K562 (cell line): ENCODE results near the gene PIK3C2B. TPM values are rescaled to one million over a fixed set of nuclear protein-coding genes. Genes with fewer than 3 reads are reported as not detected.

Experiments
- MAFF ChIP-seq: IDR thresholded peaks from 2 replicates; pipeline ENCODE4 v1.6.1; 2012; ENCODE audit warnings: low read length, improper control_type of control experiment
- MNT ChIP-seq, 2 experiments: fragments of 450-650 bp; conservative IDR thresholded peaks; 2 replicates each; pipeline ENCODE4 v1.6.1; 2017; ENCODE audit warnings: mild to moderate bottlenecking in 2 of 2, moderate library complexity in 2 of 2
- PHB2 ChIP-seq: fragments of 450-650 bp; IDR thresholded peaks from 2 replicates; pipeline ENCODE4 v1.6.1; 2017; ENCODE audit warnings: low read depth
- SIX5 ChIP-seq, 2 experiments: IDR thresholded peaks; 2 replicates each; pipeline ENCODE4 v1.6.1; 2011; ENCODE audit warnings: low read length in 2 of 2, borderline replicate concordance in 1 of 2, low read depth in 1 of 2, mild to moderate bottlenecking in 1 of 2, moderate library complexity in 1 of 2; ENCODE audit not compliant: insufficient read depth in 1 of 2
- STAG1 ChIP-seq: sonication (generic); formaldehyde crosslinking; IDR thresholded peaks from 2 replicates; pipeline ENCODE4 v1.5.0; 2020; ENCODE audit warnings: missing genetic modification reagents, borderline replicate concordance
- TRIM28 ChIP-seq: fragments of 450-650 bp; IDR thresholded peaks from 2 replicates; pipeline ENCODE4 v1.6.1; 2017
- polyA plus RNA-seq, 8 experiments: library from polyadenylated mRNA; depleted of rRNA in 4 of 8; stranded (reverse) in 5 of 8; unstranded in 3 of 8; fragments of >200 nt; fragmentation: Nextera tagmentation in 2 of 8; fragmentation: Illumina TruSeq in 1 of 8; extraction: Ambion mirVana in 2 of 8; extraction: Trizol in 1 of 8; gene quantifications; 2 replicates each; pipeline versions ENCODE4 v1.2.1 to v1.2.3, GENCODE V29; 2011 to 2014; ENCODE audit warnings: inconsistent platforms in 1 of 8, missing spikeins in 1 of 8
- total RNA-seq, 7 experiments: library from RNA; depleted of rRNA in 6 of 7; stranded (reverse); fragments of >200 nt in 6 of 7; fragmentation: Illumina TruSeq in 2 of 7; extraction: Trizol in 2 of 7; gene quantifications; 2 replicates each; pipeline versions ENCODE4 v1.2.1 to v1.2.3, GENCODE V29; 2011 to 2021; ENCODE audit warnings: low replicate concordance in 1 of 7
- TF ChIP-seq, protein P1 (sequence below): fragments of 450-650 bp; IDR thresholded peaks from 2 replicates; pipeline ENCODE4 v1.6.1; 2014; ENCODE audit warnings: low read depth, mild to moderate bottlenecking, moderate library complexity, borderline replicate concordance
- TF ChIP-seq, protein P2 (sequence below): fragments of 450-650 bp; IDR thresholded peaks from 2 replicates; pipeline ENCODE4 v1.6.1; 2016; ENCODE audit warnings: mild to moderate bottlenecking, moderate library complexity
- TF ChIP-seq, protein P3 (sequence below): fragments of 450-650 bp; IDR thresholded peaks from 2 replicates; pipeline ENCODE4 v1.7.1; 2018; ENCODE audit warnings: mild to moderate bottlenecking, low read depth; ENCODE audit not compliant: partially characterized antibody

Gene PIK3C2B
- total and polyA plus RNA-seq, 9 of the 15 experiments (the other 6 are each of a cell fraction or from before 2014, with no cell fraction given), result 0.10 to 2.9 (median 0.72) TPM

DNA sequence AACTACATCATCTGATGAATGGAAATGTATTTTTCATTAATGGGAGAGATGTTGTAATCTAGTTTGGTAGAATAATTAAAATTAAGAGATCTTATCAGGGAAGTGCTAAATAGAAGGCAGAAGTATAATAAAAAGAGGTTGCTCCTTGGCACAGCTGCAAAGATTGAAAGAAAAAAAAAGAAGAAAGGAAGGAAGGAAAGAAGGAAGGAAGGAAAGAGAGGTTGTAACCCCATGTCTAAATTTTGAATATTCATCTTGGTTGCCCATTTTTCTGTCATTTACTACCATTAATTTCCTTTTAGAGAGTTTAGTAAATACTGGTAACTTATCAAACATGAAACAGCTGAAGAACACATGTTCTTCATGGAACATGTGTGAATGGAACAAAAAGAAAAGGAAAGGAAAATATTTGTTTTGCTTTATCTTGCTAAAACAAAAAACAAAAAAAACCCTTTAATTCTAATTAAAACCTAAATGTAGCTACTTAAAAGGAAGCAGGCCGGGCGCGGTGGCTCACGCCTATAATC lies 11.1 kb upstream of the PIK3C2B start (continued):
- TF ChIP-seq MNT (conservative IDR thresholded peaks at IDR 0.05), result peak; percentile 46; a peak in 2 of 4 replicates
- no peak for TF ChIP-seq TRIM28
- TF ChIP-seq MAFF, result no peak
- TF ChIP-seq STAG1 (CRISPR knock-in tag), result no peak
- no peak for TF ChIP-seq PHB2
- TF ChIP-seq, protein P1, sequence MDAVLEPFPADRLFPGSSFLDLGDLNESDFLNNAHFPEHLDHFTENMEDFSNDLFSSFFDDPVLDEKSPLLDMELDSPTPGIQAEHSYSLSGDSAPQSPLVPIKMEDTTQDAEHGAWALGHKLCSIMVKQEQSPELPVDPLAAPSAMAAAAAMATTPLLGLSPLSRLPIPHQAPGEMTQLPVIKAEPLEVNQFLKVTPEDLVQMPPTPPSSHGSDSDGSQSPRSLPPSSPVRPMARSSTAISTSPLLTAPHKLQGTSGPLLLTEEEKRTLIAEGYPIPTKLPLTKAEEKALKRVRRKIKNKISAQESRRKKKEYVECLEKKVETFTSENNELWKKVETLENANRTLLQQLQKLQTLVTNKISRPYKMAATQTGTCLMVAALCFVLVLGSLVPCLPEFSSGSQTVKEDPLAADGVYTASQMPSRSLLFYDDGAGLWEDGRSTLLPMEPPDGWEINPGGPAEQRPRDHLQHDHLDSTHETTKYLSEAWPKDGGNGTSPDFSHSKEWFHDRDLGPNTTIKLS, result 0 out of 2 replicates have a peak, but pooled peaks have one; percentile 36
- TF ChIP-seq, protein P2, sequence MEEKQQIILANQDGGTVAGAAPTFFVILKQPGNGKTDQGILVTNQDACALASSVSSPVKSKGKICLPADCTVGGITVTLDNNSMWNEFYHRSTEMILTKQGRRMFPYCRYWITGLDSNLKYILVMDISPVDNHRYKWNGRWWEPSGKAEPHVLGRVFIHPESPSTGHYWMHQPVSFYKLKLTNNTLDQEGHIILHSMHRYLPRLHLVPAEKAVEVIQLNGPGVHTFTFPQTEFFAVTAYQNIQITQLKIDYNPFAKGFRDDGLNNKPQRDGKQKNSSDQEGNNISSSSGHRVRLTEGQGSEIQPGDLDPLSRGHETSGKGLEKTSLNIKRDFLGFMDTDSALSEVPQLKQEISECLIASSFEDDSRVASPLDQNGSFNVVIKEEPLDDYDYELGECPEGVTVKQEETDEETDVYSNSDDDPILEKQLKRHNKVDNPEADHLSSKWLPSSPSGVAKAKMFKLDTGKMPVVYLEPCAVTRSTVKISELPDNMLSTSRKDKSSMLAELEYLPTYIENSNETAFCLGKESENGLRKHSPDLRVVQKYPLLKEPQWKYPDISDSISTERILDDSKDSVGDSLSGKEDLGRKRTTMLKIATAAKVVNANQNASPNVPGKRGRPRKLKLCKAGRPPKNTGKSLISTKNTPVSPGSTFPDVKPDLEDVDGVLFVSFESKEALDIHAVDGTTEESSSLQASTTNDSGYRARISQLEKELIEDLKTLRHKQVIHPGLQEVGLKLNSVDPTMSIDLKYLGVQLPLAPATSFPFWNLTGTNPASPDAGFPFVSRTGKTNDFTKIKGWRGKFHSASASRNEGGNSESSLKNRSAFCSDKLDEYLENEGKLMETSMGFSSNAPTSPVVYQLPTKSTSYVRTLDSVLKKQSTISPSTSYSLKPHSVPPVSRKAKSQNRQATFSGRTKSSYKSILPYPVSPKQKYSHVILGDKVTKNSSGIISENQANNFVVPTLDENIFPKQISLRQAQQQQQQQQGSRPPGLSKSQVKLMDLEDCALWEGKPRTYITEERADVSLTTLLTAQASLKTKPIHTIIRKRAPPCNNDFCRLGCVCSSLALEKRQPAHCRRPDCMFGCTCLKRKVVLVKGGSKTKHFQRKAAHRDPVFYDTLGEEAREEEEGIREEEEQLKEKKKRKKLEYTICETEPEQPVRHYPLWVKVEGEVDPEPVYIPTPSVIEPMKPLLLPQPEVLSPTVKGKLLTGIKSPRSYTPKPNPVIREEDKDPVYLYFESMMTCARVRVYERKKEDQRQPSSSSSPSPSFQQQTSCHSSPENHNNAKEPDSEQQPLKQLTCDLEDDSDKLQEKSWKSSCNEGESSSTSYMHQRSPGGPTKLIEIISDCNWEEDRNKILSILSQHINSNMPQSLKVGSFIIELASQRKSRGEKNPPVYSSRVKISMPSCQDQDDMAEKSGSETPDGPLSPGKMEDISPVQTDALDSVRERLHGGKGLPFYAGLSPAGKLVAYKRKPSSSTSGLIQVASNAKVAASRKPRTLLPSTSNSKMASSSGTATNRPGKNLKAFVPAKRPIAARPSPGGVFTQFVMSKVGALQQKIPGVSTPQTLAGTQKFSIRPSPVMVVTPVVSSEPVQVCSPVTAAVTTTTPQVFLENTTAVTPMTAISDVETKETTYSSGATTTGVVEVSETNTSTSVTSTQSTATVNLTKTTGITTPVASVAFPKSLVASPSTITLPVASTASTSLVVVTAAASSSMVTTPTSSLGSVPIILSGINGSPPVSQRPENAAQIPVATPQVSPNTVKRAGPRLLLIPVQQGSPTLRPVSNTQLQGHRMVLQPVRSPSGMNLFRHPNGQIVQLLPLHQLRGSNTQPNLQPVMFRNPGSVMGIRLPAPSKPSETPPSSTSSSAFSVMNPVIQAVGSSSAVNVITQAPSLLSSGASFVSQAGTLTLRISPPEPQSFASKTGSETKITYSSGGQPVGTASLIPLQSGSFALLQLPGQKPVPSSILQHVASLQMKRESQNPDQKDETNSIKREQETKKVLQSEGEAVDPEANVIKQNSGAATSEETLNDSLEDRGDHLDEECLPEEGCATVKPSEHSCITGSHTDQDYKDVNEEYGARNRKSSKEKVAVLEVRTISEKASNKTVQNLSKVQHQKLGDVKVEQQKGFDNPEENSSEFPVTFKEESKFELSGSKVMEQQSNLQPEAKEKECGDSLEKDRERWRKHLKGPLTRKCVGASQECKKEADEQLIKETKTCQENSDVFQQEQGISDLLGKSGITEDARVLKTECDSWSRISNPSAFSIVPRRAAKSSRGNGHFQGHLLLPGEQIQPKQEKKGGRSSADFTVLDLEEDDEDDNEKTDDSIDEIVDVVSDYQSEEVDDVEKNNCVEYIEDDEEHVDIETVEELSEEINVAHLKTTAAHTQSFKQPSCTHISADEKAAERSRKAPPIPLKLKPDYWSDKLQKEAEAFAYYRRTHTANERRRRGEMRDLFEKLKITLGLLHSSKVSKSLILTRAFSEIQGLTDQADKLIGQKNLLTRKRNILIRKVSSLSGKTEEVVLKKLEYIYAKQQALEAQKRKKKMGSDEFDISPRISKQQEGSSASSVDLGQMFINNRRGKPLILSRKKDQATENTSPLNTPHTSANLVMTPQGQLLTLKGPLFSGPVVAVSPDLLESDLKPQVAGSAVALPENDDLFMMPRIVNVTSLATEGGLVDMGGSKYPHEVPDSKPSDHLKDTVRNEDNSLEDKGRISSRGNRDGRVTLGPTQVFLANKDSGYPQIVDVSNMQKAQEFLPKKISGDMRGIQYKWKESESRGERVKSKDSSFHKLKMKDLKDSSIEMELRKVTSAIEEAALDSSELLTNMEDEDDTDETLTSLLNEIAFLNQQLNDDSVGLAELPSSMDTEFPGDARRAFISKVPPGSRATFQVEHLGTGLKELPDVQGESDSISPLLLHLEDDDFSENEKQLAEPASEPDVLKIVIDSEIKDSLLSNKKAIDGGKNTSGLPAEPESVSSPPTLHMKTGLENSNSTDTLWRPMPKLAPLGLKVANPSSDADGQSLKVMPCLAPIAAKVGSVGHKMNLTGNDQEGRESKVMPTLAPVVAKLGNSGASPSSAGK, result peak; percentile 53
- TF ChIP-seq, protein P3, sequence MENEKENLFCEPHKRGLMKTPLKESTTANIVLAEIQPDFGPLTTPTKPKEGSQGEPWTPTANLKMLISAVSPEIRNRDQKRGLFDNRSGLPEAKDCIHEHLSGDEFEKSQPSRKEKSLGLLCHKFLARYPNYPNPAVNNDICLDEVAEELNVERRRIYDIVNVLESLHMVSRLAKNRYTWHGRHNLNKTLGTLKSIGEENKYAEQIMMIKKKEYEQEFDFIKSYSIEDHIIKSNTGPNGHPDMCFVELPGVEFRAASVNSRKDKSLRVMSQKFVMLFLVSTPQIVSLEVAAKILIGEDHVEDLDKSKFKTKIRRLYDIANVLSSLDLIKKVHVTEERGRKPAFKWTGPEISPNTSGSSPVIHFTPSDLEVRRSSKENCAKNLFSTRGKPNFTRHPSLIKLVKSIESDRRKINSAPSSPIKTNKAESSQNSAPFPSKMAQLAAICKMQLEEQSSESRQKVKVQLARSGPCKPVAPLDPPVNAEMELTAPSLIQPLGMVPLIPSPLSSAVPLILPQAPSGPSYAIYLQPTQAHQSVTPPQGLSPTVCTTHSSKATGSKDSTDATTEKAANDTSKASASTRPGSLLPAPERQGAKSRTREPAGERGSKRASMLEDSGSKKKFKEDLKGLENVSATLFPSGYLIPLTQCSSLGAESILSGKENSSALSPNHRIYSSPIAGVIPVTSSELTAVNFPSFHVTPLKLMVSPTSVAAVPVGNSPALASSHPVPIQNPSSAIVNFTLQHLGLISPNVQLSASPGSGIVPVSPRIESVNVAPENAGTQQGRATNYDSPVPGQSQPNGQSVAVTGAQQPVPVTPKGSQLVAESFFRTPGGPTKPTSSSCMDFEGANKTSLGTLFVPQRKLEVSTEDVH, result no peak
- TF ChIP-seq SIX5 (IDR thresholded peaks at IDR 0.05; ENCODE audit: borderline replicate concordance in 1 of 2, insufficient read depth in 1 of 2, low read depth in 1 of 2, low read length in 2 of 2), result peak in 1 of 2 experiments; percentile 16; a peak in 1 of 4 replicates
